Pancreas (tissue), 10 donors: ENCODE data around the gene APC2. TPM values are rescaled to one million over a fixed set of nuclear protein-coding genes. Genes with fewer than 3 reads are reported as not detected.
A peak's percentile ranks its signal among the peaks of the same experiment; 100 is the strongest.

Experiments used
- ATAC-seq, 4 donors: fragments of 200-7000 bp; cut with Tn5 transposase; one replicate each; pipeline versions ENCODE4 v1.8.0 to v1.9.1; 2020; ENCODE audit warnings: mild to moderate bottlenecking in 4 of 4, moderate library complexity in 4 of 4
- DNase-seq, 6 donors: peaks; one replicate each; pipeline ENCODE4 v3.0.0-alpha.2; 2020
- FAIRE-seq: peaks from 2 replicates; lab custom pipeline; 2012; peaks lifted over from hg19 to GRCh38; lab: Jason Lieb, UNC
- H3K27ac ChIP-seq, 4 donors: fragments of 200-600 bp; sonication (generic); 1 replicate in 3 of 4; 2 replicates in 1 of 4; pipeline versions ENCODE4 v1.5.0 to v1.8.0; 2020
- H3K27me3 ChIP-seq, 4 donors: fragments of 200-600 bp; one replicate each; pipeline ENCODE4 v1.8.0; 2021
- H3K36me3 ChIP-seq, 3 donors: fragments of 200-600 bp; sonication (generic) in 1 of 3; one replicate each; pipeline versions ENCODE4 v1.5.0 to v1.8.0; 2020 to 2021
- H3K4me1 ChIP-seq, 3 donors: fragments of 200-600 bp; one replicate each; pipeline ENCODE4 v1.8.0; 2021
- H3K4me3 ChIP-seq, 4 donors: fragments of 200-600 bp; sonication (generic) in 2 of 4; one replicate each; pipeline versions ENCODE4 v1.5.0 to v1.8.0; 2020 to 2021
- H3K9me3 ChIP-seq, 4 donors: fragments of 200-600 bp; one replicate each; pipeline ENCODE4 v1.8.0; 2021
- WGBS, 2 donors: extraction: QIAGEN DNeasy Blood & Tissue Kit; methylation state at CpG; one replicate each; pipeline ENCODE4 v1.1.7; 2013; 5-methylcytosine and 5-hydroxymethylcytosine counted together
- intact Hi-C, 3 donors: fragments of 100-400 bp; cut with DNase I; formaldehyde crosslinking; loops; one replicate each; pipeline versions ENCODE4 v1.11.1 to v1.14.2; 2022
- polyA plus RNA-seq, 2 donors: library from polyadenylated mRNA; stranded (reverse); fragments of 200-250 nt; gene quantifications; one replicate each; pipeline ENCODE4 v1.2.3, GENCODE V29; 2013
- total RNA-seq, 6 donors: library from RNA; stranded (reverse); fragmentation: NEBNext Ultra II Directional in 4 of 6; extraction: Animal tissue kit (Norgen Biotek cat#: 25700) in 4 of 6; gene quantifications; one replicate each; pipeline versions ENCODE4 v1.2.1 to v1.2.4, GENCODE V29; 2021 to 2023
- TF ChIP-seq, protein P1 (sequence below), 4 donors: fragments of 200-600 bp; sonication (generic) in 3 of 4; IDR thresholded peaks; one replicate each; pipeline versions ENCODE4 v1.5.0 to v1.8.0; 2021; ENCODE audit warnings: antibody characterized with exemption in 4 of 4
- donor health status: healthy with polysubstance abuse.
- donor health status: DM: no; HTN: no; CAD: no; lungs with moderate emphysema.
- donor health status: DM: no; HTN: no; CAD: no.
- donor health status: control.
- donor health status: control.
- donor health status: Bipolar disorder and iron deficiency.
- donor health status: DM: yes; HTN: yes; CAD: no.
- donor health status: DM: no; HTN: no; CAD: no.
- donor health status: DM: no; HTN: no; CAD: no.
- donor health status: DM: yes; HTN: yes; CAD: no.

The APC2 gene
- total and polyA plus RNA-seq, 8 donors = 0.04 to 0.27 (median 0.06) TPM; not detected in 1

DNA sequence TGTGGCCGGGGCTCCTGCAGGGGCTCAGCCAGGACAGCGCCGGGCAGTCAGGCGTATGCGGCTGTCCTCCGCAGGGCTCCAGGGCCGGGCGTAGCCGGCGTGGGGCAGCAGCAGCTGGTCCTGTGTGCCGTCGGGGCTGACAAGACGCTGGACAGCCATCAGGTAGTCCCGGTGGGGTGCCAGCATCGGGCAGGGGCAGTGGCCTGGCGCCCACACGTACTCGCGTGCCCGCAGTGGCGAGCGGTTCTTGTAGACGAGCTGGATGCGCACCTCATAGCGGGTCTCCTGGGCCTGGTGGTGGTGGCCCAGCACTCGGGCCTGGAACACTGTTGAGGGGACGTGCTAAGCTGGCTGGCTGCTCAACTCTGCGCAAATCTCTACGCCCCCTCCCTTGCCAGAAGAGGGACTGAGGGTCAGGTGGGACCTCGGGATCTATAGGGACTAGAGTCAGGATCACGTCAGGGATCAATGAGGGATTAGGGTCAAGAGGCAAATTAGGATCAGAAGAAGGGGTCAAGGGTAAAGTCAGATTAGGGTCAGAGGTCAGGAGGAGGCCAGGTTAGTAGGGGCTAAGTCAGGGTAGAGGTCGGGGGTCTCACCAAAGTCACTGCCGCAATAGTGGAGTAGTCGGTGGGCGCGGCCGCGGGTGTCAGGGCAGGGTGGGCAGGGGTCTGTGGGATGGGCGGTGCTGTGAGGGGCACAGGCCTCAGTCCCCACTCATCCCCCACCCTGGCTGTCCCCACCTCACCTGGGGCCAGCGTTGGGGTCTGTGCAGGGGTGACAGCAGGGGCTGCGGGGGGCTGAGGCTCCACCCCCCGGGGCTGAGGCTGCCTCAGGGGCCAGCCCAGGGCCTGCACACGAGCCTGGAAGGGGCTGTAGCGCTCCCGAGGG is 56.3 kb downstream of the APC2 start:
- TF ChIP-seq, protein P1, sequence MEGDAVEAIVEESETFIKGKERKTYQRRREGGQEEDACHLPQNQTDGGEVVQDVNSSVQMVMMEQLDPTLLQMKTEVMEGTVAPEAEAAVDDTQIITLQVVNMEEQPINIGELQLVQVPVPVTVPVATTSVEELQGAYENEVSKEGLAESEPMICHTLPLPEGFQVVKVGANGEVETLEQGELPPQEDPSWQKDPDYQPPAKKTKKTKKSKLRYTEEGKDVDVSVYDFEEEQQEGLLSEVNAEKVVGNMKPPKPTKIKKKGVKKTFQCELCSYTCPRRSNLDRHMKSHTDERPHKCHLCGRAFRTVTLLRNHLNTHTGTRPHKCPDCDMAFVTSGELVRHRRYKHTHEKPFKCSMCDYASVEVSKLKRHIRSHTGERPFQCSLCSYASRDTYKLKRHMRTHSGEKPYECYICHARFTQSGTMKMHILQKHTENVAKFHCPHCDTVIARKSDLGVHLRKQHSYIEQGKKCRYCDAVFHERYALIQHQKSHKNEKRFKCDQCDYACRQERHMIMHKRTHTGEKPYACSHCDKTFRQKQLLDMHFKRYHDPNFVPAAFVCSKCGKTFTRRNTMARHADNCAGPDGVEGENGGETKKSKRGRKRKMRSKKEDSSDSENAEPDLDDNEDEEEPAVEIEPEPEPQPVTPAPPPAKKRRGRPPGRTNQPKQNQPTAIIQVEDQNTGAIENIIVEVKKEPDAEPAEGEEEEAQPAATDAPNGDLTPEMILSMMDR (IDR thresholded peaks at IDR 0.05) = no peak
- intact Hi-C loops = no loop called here
- no peaks in the 10 kb centered on the region for H3K9me3 ChIP-seq
- no peak overlapping the region for H3K4me3 ChIP-seq
- ATAC-seq (no peak), FAIRE-seq (no peak), DNase-seq (peak in 1 of 6 donors; percentile 80)
- H3K4me1 ChIP-seq = peaks cover 0 to 7% (median 0%) of the 10 kb centered on the region in 3 donors
- 88 to 89% methylated on average over 43 to 45 of the region's 45 CpGs for WGBS, 2 donors
- H3K27ac ChIP-seq = no peak overlapping the region
- no peaks in the 10 kb centered on the region for H3K36me3 ChIP-seq
- no peaks in the 10 kb centered on the region for H3K27me3 ChIP-seq

DNA sequence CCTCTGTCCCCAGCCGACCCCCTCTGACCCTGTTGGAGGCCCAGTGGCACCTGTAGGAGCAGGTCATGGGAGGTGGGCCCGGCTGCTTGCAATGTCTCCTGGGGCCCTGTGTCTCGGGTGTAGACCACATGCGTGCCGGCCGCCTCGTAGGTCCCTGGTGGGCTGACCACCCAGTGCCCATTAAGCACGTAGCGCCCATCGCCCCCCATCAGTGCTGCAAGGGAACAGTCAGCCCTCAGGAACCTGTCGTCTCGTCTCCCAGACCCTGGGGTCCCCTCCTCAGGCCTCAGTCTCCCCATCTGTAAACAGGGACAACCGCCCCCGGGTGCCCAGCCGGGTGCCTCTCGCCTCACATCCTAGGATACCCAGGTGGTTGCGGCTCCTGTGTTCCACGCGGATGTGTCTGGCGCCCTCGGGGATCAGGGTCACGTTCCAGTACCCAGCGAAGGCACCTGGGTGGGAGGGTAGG is 57.3 kb downstream of the APC2 start:
- no peaks in the 10 kb centered on the region for H3K36me3 ChIP-seq
- H3K9me3 ChIP-seq = no peaks in the 10 kb centered on the region
- intact Hi-C loops = no loop called here
- H3K27me3 ChIP-seq = no peaks in the 10 kb centered on the region
- ATAC-seq (no peak), DNase-seq (peak in 2 of 6 donors; percentile 25 to 80), FAIRE-seq (no peak)
- no peak overlapping the region for H3K4me3 ChIP-seq
- TF ChIP-seq, protein P1 (IDR thresholded peaks at IDR 0.05) = no peak
- WGBS, 2 donors = 66 to 69% methylated on average over 23 of the region's 23 CpGs
- H3K4me1 ChIP-seq = peaks cover 0 to 6% (median 0%) of the 10 kb centered on the region in 3 donors
- peak overlapping the region in 1 of 4 donors; percentile 81 for H3K27ac ChIP-seq

DNA sequence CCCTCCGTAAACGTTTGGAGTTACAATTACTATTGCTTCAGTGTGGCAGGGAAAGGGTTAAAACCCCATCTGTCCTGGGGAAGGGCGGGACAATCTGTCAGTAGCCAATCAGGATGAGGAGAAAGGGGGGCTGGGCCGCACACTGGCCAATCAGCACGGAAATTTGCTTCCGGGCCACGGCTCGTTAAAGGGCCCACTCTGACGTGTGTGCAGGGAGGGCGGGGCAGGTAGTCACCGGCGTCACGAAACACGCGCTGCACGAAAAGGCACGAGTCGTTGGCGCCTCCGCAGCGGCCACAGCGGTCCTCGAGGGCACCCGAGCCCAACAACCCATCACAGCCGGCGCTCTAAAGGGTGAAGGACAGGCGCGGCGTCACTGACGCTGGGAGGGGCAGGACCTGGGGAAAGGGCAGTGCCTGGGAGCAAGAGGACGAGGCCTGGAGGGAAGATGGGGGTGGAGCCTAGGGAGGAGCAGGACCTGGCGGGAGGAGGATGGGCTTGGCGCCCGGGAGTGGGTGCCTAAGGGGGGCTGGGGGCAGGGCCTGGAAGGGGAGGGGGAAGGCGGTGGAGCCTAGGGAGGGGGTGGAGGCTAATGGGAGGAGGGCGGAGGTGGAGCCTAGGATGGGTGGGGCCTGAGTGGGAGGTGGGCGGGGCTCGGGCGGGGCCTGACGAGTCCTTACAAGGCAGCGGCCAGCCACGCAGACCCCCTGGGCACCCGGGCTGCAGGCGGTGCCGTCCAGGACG is 58.0 kb downstream of the APC2 start:
- TF ChIP-seq, protein P1 (IDR thresholded peaks at IDR 0.05) = no peak
- peaks cover 0 to 6% (median 0%) of the 10 kb centered on the region in 3 donors for H3K4me1 ChIP-seq
- H3K27me3 ChIP-seq = no peaks in the 10 kb centered on the region
- no peaks in the 10 kb centered on the region for H3K9me3 ChIP-seq
- intact Hi-C loops = no loop called here
- no peaks in the 10 kb centered on the region for H3K36me3 ChIP-seq
- H3K27ac ChIP-seq = peak overlapping the region in 3 of 4 donors; percentile 3 to 81 (median 61)
- DNase-seq = peak; percentile 88 to 94 (median 91)
- ATAC-seq = peak; percentile 91 to 96 (median 92)
- 1 to 2% methylated on average over 42 to 46 of the region's 46 CpGs for WGBS, 2 donors
- peak overlapping the region in 3 of 4 donors; percentile 28 to 44 (median 31) for H3K4me3 ChIP-seq
- FAIRE-seq = no peak

DNA sequence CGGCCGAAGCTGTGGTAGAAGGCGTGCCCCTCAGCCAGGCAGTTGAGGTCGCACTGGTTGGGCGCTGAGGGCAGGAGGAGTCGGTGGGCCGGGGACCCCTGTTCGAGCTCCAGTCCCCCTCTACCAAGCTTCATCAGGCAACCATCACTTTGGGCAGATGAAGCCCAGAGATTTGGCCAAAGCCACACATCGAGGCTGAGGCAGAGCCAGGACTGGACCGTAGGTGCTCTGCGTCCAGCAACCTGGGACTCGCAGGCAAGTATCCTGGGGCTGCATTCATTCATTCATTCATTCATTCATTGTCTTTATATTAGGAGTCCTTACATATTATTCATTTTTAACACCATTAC is 58.6 kb downstream of the APC2 start:
- ATAC-seq (no peak), DNase-seq (no peak), FAIRE-seq (no peak)
- peak overlapping the region in 1 of 4 donors; percentile 44 for H3K4me3 ChIP-seq
- 34 to 44% methylated on average over 12 of the region's 12 CpGs for WGBS, 2 donors
- H3K9me3 ChIP-seq = no peaks in the 10 kb centered on the region
- no peaks in the 10 kb centered on the region for H3K36me3 ChIP-seq
- H3K27me3 ChIP-seq = no peaks in the 10 kb centered on the region
- intact Hi-C loops = no loop called here
- H3K4me1 ChIP-seq = peaks cover 0 to 2% (median 0%) of the 10 kb centered on the region in 3 donors
- TF ChIP-seq, protein P1 (IDR thresholded peaks at IDR 0.05) = no peak
- H3K27ac ChIP-seq = no peak overlapping the region
